Left cardiac atrium (tissue), 4 donors: Measurements from ENCODE around the gene TUBB4B. TPM values are rescaled to one million over a fixed set of nuclear protein-coding genes. Genes with fewer than 3 reads are reported as not detected.

Source experiments
- ATAC-seq, 2 donors: fragments of 200-7000 bp; cut with Tn5 transposase; one replicate each; pipeline ENCODE4 v1.9.1; 2020; ENCODE audit warnings: mild to moderate bottlenecking in 2 of 2, moderate library complexity in 2 of 2
- DNase-seq: peaks from one replicate; pipeline ENCODE4 v3.0.0-alpha.2; 2020
- intact Hi-C, 2 donors: fragments of 100-400 bp; cut with DNase I; formaldehyde crosslinking; loops; one replicate each; pipeline versions ENCODE4 v1.14.1 to v1.15.1; 2022 to 2023
- long read RNA-seq: library from polyadenylated mRNA; unstranded; transcript quantifications from one replicate; pipeline ENCODE4 v2.0.0, GENCODE V29; 2021
- total RNA-seq, 2 donors: library from RNA; stranded (reverse); fragmentation: NEBNext Ultra II Directional; extraction: Animal tissue kit (Norgen Biotek cat#: 25700); gene quantifications; one replicate each; pipeline ENCODE4 v1.2.1, GENCODE V29; 2021
- donor health status: DM: no; HTN: yes; CAD: no.
- donor health status: DM: no; HTN: yes; CAD: no; lungs with severe emphysema.
- donor health status: DM: yes; HTN: yes; CAD: no.
- donor health status: Dilated cardiomyopathy.

The TUBB4B gene
- total RNA-seq = 100 to 1,000 TPM; 324 to 437 TPM
- long read RNA-seq, transcript TUBB4B-201 (4 exons, 1,637 nt) = major isoform, 199 of 302 reads
- long read RNA-seq, partial matches to known transcripts = 99 of 302 reads
- long read RNA-seq, other reads (novel, unspliced or antisense) = 3 of 302 reads

DNA sequence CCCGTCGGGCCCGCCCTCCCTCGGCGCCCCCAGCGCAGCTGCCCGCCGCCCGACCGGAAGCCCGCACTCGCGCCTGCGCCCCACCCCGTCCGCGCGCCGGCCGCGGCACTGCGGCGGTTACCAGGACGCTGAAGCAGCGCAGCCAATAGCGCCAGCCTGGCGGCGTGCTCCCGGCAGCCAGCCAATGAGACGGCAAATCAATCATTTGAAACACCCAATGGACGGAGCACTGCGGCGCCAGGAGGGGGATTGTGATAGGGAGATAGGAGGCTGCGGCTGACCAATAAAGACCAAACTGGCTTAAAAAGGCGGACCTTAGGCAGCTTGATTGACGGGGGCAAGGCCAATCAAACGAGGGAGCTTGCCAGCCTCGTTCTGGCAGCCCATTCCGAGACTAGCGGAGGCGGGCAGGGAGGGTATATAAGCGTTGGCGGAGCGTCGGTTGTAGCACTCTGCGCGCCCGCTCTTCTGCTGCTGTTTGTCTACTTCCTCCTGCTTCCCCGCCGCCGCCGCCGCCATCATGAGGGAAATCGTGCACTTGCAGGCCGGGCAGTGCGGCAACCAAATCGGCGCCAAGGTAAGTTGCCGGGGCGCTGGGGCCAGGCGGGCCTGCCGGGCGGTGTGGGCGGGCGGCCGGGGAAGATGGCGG is at the start of gene TUBB4B:
Gene TUBB4B, plus strand, starts transcription at position 447 of the 649 bp plus-strand sequence. Its CDS starts 74 bp downstream, at position 521.
- peak; percentile 88 to 89 for ATAC-seq
- DNase-seq = peak; percentile 99
- intact Hi-C loops = no loop called here

- intact Hi-C loops = no loop called here
- DNase-seq (no peak), ATAC-seq (no peak)
Observed at GRCh38 chr9:137191691-137192447, 49.2 kb upstream of the TUBB4B start.

- intact Hi-C loops = no loop called here
- DNase-seq (no peak), ATAC-seq (no peak)
Observed at GRCh38 chr9:137192448-137192780, 48.7 kb upstream of the TUBB4B start.

GRCh38 chr9:137192859-137193258 is 48.2 kb upstream of the TUBB4B start:
- ATAC-seq (no peak), DNase-seq (no peak)
- intact Hi-C loops = no loop called here

- intact Hi-C loops = no loop called here
- no peak for ATAC-seq
- DNase-seq = no peak
Observed at GRCh38 chr9:137193771-137194170, 47.3 kb upstream of the TUBB4B start.

GRCh38 chr9:137194388-137194787 is 46.7 kb upstream of the TUBB4B start:
- intact Hi-C loops = no loop called here
- no peak for DNase-seq
- ATAC-seq = no peak

- ATAC-seq = no peak
- intact Hi-C loops = no loop called here
- DNase-seq = no peak
Observed at GRCh38 chr9:137194909-137195308, 46.2 kb upstream of the TUBB4B start.

DNA sequence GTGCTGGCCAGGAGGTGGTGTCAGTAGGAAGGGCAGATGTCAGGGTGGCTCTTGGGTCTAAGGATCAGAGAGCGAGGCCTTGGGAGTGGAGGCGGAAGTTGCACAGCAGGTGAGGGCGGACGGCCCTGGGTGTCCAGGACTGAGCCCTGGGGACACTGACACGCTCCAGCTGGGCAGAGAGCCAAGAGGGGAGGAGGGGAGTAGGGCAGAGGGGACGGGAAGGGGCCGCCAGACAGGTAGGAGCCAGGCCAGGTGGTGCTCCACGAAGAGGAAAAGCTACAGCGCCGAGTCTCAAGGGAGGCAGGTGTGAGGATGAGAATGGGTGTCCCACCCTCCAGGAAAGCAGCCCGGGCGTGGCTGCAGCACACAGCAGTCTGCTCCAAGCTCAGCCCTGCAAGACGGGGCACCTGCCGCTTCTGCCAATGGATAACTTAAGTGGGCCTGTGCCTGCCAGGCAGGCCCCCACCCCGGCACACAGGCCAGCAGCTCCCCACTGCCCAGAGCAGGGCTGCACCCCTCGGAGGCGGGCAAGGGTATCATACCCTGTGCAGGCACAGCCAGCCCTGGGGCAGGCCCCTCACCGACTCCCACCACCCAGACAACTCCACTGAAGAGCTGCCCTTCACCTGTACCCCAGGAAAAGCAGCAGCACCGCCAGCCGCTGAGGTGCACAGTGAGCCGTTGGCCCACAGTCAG is 45.4 kb upstream of the TUBB4B start:
- ATAC-seq (no peak), DNase-seq (no peak)
- intact Hi-C loops = no loop called here

- intact Hi-C loops = no loop called here
- no peak for ATAC-seq
- no peak for DNase-seq
Observed at GRCh38 chr9:137198051-137198901, 42.8 kb upstream of the TUBB4B start.

DNA sequence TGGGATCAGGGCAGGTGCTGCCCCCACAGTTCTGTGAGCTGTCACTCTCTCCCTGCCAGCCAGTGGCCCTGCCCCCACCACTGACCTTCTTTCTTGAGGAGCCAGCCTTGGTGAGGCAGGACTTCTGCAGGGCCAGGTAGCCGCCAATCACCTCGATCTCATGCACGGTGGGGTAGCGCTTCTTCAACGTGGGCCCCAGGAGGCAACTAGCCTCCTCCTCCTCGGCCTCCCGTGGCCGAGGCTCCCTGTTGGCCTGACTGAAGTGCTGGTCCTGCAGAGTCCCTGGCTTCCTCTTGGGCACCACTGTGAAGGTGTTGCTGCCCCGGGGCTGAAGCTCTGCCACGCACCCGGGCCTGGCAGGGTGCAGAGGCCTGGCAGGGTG is 42.2 kb upstream of the TUBB4B start:
- DNase-seq (no peak), ATAC-seq (no peak)
- intact Hi-C loops = no loop called here

DNA sequence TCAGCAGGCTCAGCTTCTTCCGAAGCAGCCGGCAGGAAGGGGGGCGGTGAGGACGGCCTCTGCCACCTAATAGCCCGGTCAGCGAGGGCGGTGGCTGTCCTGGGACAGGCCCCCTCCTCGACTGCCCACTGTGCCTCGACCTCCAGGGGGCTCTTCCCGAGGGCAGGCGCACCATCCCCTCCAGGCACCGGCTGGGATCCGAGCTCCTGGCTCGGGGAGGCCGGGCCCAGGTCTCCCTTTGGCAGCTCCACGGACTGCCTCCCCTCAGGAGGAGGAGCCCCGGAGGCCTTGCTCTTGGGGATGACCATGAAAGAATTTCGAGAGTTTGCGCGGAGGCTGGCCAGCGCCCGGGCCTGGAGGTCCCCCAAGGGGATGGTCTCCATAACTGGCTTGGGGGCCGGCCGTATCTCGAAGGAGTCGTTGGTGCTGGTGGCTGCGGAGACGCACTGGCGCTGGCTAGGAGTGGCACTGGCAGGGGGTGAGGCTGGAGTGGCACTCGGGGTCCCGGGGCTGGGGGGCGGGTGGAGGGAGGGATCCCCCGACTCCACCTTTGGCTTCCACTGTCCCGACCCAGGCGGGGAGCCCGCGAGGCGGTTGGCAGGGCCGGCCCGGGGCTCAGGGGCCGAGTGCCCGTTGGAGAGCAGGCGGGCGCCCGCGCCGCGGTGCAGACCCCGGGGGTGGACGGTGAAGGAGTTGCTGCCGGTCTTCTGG is 41.5 kb upstream of the TUBB4B start:
- intact Hi-C loops = no loop called here
- DNase-seq (no peak), ATAC-seq (no peak)

- ATAC-seq (peak; percentile 98), DNase-seq (peak; percentile 100)
- intact Hi-C loops = no loop called here
Observed at GRCh38 chr9:137200311-137201204, 40.5 kb upstream of the TUBB4B start, which contains the start of gene TPRN. Gene TPRN (minus strand): TSS chr9:137200741. CDS start chr9:137200711, 30 bp downstream.

- no peak for DNase-seq
- intact Hi-C loops = no loop called here
- ATAC-seq = no peak
Observed at GRCh38 chr9:137201205-137201868, 39.8 kb upstream of the TUBB4B start.

DNA sequence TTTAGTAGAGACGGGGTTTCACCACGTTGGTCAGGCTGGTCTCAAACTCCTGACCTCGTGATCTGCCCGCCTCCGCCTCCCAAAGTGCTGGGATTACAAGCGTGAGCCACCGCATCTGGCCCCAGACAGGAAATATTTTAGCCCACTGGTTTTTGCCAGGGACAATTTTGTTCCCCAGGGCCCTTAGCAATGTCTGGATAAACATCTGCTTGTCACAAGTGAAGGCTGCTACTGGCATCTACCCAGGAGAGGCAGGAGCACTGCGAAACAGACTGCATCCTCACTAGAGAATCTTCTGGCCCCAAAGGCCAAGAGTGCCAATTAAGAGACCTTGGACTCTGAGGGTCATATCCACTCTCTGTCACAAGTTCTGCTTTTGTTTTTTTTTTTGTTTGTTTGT is 38.1 kb upstream of the TUBB4B start:
- no peak for ATAC-seq
- no peak for DNase-seq
- intact Hi-C loops = no loop called here

DNA sequence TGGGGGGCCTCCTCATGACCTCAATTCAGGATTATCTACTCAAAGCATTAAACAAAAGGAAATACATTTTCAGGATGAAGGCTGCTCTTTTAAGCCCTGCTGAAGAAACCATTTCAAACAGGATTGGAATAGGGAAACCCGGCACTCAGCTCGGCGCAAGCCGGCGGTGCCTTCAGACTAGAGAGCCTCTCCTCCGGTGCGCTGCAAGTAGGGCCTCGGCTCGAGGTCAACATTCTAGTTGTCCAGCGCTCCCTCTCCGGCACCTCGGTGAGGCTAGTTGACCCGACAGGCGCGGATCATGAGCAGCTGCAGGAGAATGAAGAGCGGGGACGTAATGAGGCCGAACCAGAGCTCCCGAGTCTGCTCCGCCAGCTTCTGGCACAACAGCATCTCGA is 36.4 kb upstream of the TUBB4B start:
- ATAC-seq (no peak), DNase-seq (no peak)
- intact Hi-C loops = no loop called here

GRCh38 chr9:137205126-137206069 is 35.7 kb upstream of the TUBB4B start, which contains the start of the genes NDOR1 and TMEM203:
Gene NDOR1 (plus strand): TSS chr9:137205700. CDS start chr9:137205778, 78 bp downstream.
Gene TMEM203 (minus strand): TSS chr9:137205648. CDS start chr9:137205414, 234 bp downstream.
- peak; percentile 72 to 76 for ATAC-seq
- DNase-seq = peak; percentile 94

More at GRCh38 chr9:137205126-137206069, 35.7 kb upstream of the TUBB4B start, which contains the start of the genes NDOR1 and TMEM203:
- intact Hi-C loops = no loop called here
